HepG2 (cell line): ENCODE measurements around the gene CEP68. TPM values are rescaled to one million over a fixed set of nuclear protein-coding genes. Genes with fewer than 3 reads are reported as not detected.

Experiments used
- ATF3 ChIP-seq: sonication (generic); formaldehyde crosslinking; IDR thresholded peaks from 2 replicates; pipeline ENCODE4 v1.4.0; 2020; ENCODE audit warnings: missing genetic modification reagents
- CENPX ChIP-seq: sonication (generic); formaldehyde crosslinking; IDR thresholded peaks from 2 replicates; pipeline ENCODE4 v1.9.0; 2021; ENCODE audit warnings: mild to moderate bottlenecking, missing genetic modification reagents, moderate library complexity
- EEA1 ChIP-seq: sonication (generic); formaldehyde crosslinking; IDR thresholded peaks from 2 replicates; pipeline ENCODE4 v1.5.1; 2020; ENCODE audit warnings: mild to moderate bottlenecking, missing genetic modification reagents, borderline replicate concordance
- IRF2 ChIP-seq: IDR thresholded peaks from 2 replicates; pipeline ENCODE4 v1.6.1; 2018; ENCODE audit warnings: missing genetic modification reagents, missing compliant biosample characterization
- NPAS2 ChIP-seq: sonication (generic); formaldehyde crosslinking; IDR thresholded peaks from 2 replicates; pipeline ENCODE4 v1.8.0; 2022; ENCODE audit warnings: mild to moderate bottlenecking, missing genetic modification reagents, borderline replicate concordance
- ONECUT2 ChIP-seq: sonication (generic); formaldehyde crosslinking; IDR thresholded peaks from 2 replicates; pipeline ENCODE4 v1.4.0; 2020; ENCODE audit warnings: missing genetic modification reagents
- PRDM10 ChIP-seq: sonication (generic); formaldehyde crosslinking; IDR thresholded peaks from 2 replicates; pipeline ENCODE4 v1.4.0; 2020; ENCODE audit warnings: low read depth, missing genetic modification reagents
- SETDB1 ChIP-seq: sonication (generic); formaldehyde crosslinking; IDR thresholded peaks from 2 replicates; pipeline ENCODE4 v1.5.1; 2020; ENCODE audit warnings: missing genetic modification reagents, mild to moderate bottlenecking, borderline replicate concordance
- TBL1XR1 ChIP-seq: fragments of 150-350 bp; IDR thresholded peaks from 2 replicates; pipeline ENCODE4 v1.6.1; 2014; ENCODE audit warnings: borderline replicate concordance, low read length; ENCODE audit not compliant: partially characterized antibody
- TBX2 ChIP-seq: sonication (generic); formaldehyde crosslinking; IDR thresholded peaks from 2 replicates; pipeline ENCODE4 v1.5.0; 2020; ENCODE audit warnings: missing genetic modification reagents, mild to moderate bottlenecking, borderline replicate concordance
- TFAP4 ChIP-seq: sonication (generic); IDR thresholded peaks from 2 replicates; pipeline ENCODE4 v1.6.1; 2016; ENCODE audit warnings: low read depth, borderline replicate concordance
- TP53 ChIP-seq: sonication (generic); formaldehyde crosslinking; conservative IDR thresholded peaks from 2 replicates; pipeline ENCODE4 v1.4.0; 2020; ENCODE audit warnings: missing genetic modification reagents
- ZNF34 ChIP-seq: sonication (generic); formaldehyde crosslinking; IDR thresholded peaks from 2 replicates; pipeline ENCODE4 v1.4.0; 2020; ENCODE audit warnings: mild to moderate bottlenecking, missing genetic modification reagents, borderline replicate concordance
- polyA plus RNA-seq, 8 experiments: library from polyadenylated mRNA; depleted of rRNA in 3 of 8; stranded (reverse) in 7 of 8; unstranded in 1 of 8; fragments of >200 nt; fragmentation: Illumina TruSeq in 4 of 8; extraction: Trizol in 4 of 8; gene quantifications; 2 replicates each; pipeline versions ENCODE4 v1.2.1 to v1.2.3, GENCODE V29; 2011 to 2016; ENCODE audit warnings: low read depth in 4 of 8, missing spikeins in 1 of 8, mixed read lengths in 1 of 8; ENCODE audit not compliant: insufficient read depth in 1 of 8
- total RNA-seq, 5 experiments: library from RNA; depleted of rRNA; stranded (reverse); fragments of >200 nt; fragmentation: Illumina TruSeq; extraction: Trizol; gene quantifications; 2 replicates each; pipeline ENCODE4 v1.2.3, GENCODE V29; 2016; ENCODE audit warnings: low read depth in 1 of 5
- TF ChIP-seq, protein P1 (sequence below): sonication (generic); formaldehyde crosslinking; IDR thresholded peaks from 2 replicates; pipeline ENCODE4 v1.4.0; 2020; ENCODE audit warnings: missing genetic modification reagents, borderline replicate concordance
- TF ChIP-seq, protein P2 (sequence below): sonication (generic); formaldehyde crosslinking; IDR thresholded peaks from 2 replicates; pipeline ENCODE4 v1.4.0; 2020; ENCODE audit warnings: mild to moderate bottlenecking, low read depth, missing genetic modification reagents
- TF ChIP-seq, protein P3 (sequence below): sonication (generic); formaldehyde crosslinking; IDR thresholded peaks from 2 replicates; pipeline ENCODE4; 2020; ENCODE audit warnings: missing genetic modification reagents, mild to moderate bottlenecking, borderline replicate concordance

The CEP68 gene
- total and polyA plus RNA-seq, 2 of the 13 experiments (the other 11 are each of a cell fraction or from before 2014, with no cell fraction given): 5.7 to 9.3 TPM

GRCh38 chr2:65129826-65130663, 73.8 kb downstream of the CEP68 start, which contains the start of gene RAB1A (continued):
- TF ChIP-seq PRDM10 (CRISPR knock-in tag) (peak; percentile 59; the same call in 1 of the 2 replicates), TP53 (no peak), ATF3 (CRISPR knock-in tag) (peak; percentile 59), EEA1 (peak; percentile 76; the same call in 1 of the 2 replicates), TFAP4 (peak; percentile 46; the same call in 1 of the 2 replicates), TBL1XR1 (peak; percentile 76), TBX2 (CRISPR knock-in tag) (peak; percentile 88), SETDB1 (CRISPR knock-in tag) (no peak), NPAS2 (no peak), ZNF34 (CRISPR knock-in tag) (peak; percentile 28; the same call in 1 of the 2 replicates), IRF2 (CRISPR knock-in tag) (peak; percentile 95), ONECUT2 (CRISPR knock-in tag) (no peak), CENPX (CRISPR knock-in tag) (no peak)
- TF ChIP-seq, protein P1, sequence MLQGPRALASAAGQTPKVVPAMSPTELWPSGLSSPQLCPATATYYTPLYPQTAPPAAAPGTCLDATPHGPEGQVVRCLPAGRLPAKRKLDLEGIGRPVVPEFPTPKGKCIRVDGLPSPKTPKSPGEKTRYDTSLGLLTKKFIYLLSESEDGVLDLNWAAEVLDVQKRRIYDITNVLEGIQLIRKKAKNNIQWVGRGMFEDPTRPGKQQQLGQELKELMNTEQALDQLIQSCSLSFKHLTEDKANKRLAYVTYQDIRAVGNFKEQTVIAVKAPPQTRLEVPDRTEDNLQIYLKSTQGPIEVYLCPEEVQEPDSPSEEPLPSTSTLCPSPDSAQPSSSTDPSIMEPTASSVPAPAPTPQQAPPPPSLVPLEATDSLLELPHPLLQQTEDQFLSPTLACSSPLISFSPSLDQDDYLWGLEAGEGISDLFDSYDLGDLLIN: no peak
- TF ChIP-seq, protein P2, sequence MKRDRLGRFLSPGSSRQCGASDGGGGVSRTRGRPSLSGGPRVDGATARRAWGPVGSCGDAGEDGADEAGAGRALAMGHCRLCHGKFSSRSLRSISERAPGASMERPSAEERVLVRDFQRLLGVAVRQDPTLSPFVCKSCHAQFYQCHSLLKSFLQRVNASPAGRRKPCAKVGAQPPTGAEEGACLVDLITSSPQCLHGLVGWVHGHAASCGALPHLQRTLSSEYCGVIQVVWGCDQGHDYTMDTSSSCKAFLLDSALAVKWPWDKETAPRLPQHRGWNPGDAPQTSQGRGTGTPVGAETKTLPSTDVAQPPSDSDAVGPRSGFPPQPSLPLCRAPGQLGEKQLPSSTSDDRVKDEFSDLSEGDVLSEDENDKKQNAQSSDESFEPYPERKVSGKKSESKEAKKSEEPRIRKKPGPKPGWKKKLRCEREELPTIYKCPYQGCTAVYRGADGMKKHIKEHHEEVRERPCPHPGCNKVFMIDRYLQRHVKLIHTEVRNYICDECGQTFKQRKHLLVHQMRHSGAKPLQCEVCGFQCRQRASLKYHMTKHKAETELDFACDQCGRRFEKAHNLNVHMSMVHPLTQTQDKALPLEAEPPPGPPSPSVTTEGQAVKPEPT: no peak; the same call in 1 of the 2 replicates
- TF ChIP-seq, protein P3, sequence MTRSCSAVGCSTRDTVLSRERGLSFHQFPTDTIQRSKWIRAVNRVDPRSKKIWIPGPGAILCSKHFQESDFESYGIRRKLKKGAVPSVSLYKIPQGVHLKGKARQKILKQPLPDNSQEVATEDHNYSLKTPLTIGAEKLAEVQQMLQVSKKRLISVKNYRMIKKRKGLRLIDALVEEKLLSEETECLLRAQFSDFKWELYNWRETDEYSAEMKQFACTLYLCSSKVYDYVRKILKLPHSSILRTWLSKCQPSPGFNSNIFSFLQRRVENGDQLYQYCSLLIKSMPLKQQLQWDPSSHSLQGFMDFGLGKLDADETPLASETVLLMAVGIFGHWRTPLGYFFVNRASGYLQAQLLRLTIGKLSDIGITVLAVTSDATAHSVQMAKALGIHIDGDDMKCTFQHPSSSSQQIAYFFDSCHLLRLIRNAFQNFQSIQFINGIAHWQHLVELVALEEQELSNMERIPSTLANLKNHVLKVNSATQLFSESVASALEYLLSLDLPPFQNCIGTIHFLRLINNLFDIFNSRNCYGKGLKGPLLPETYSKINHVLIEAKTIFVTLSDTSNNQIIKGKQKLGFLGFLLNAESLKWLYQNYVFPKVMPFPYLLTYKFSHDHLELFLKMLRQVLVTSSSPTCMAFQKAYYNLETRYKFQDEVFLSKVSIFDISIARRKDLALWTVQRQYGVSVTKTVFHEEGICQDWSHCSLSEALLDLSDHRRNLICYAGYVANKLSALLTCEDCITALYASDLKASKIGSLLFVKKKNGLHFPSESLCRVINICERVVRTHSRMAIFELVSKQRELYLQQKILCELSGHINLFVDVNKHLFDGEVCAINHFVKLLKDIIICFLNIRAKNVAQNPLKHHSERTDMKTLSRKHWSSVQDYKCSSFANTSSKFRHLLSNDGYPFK (CRISPR knock-in tag): peak; percentile 91; the same call in 1 of the 2 replicates
